GM18907 (cell line): ENCODE data around the gene RABL6.
"Not testable (repeated sequence)": the region's sequence is repeated elsewhere in the genome, so short reads cannot be mapped to it uniquely, and the experiment has no call there.

Source experiments
- ATAC-seq: cut with Tn5 transposase; IDR thresholded peaks from one replicate; pipeline ENCODE4 v1.9.1; 2021; ENCODE audit warnings: mild to moderate bottlenecking, moderate library complexity; ENCODE audit not compliant: unreplicated experiment

RABL6 gene

DNA sequence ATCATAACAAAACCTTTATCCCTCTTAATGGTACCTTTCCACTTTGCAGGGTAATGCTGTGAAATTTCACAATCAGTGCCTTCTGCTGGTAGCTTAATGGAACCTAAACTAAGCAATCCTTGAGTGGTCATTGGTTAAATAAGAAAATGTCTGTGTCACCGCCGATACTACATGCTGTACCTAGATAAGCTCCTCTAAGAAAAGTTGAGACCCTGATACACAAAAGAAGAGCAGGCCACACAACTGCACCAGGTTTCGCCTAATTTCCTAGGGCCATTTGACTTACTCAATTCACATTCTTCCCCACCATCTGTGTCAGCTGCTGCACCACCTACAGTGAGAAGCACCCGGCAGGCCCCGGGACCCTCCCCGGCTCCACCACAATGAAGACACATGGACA, 67.4 kb downstream of the RABL6 start:
- no peak for ATAC-seq

- ATAC-seq = no peak
Measured at GRCh38 chr9:136876476-136876875, 68.7 kb downstream of the RABL6 start.

DNA sequence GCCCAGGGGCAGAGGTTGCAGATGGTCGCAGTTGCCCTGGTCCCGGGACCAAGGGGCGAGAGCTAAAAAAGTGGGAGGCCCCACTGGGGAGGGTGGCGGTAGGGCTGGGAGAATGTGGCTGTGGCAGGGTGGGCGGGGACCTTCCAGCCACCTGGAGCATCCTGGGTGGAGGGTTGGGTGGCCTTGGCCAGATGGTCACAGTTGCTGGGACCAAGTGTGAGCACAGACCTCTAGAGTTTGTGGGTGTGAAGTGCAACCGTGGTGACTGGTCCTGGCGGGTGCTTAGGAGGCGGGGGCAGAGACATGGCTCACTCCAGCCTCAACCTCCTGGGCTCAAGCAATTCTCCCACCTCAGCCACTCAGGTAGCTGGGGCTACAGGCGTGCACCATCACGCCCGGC, 72.9 kb downstream of the RABL6 start:
- no peak for ATAC-seq

DNA sequence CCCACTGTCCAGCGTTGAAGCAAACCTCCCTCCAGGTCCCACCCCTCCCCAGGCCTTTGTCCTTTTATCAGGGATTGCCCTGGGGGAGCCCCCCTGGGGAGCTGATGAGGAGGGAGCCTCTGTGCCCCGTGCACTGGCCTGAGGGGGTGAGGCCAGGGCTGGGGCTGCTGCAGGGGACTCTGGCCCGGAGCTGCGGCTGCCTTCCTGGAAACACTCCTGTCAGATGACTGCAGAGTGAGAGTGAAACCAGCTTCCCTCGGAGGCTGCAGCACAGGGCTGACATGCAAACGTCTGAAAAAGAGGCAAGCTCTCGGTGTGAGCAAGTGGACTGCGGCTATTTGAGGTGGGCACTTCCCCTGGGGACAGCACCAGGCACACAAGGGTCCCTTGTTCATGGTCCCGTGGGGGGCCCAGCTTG, 74.0 kb downstream of the RABL6 start:
- no peak for ATAC-seq

DNA sequence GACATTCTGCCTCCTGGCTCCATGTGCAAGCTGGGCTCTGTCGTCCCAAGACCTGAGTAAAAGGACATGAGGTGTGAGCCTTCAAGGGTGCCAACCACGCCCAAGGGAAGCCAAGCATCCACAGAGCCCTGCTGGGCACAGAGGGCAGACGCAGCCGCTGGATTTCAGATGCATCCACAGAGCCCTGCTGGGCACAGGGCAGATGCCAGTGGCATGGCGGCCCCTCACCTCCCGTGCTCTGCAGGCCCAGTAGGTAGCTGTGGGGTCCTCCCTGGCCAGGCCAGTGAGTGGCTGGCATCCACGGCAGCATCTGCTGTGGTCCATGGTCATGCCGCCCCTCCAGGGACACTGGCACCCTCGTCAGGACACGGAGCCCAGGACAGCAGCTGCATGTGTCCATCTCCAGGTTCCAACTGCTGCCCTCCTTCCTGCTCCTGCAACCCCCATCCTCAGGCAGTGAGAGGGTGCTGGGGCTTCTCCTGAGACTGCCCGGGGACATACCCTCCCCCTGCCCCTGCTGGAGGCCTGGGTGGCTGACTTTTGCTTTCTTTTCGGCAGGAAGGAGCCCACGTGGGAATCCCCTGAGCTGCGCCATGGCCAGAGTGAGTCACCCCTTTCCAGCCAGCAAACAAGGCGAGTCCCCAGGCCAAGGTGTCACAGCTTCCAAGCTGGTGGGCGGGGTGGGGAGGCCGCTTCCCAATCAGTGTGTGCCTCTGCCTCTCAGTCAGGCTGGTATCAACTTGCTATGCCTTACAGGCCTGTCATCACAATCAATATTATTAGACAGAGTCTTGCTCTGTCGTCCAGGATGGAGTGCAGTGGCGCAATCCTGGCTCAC, 74.6 kb downstream of the RABL6 start:
- no peak for ATAC-seq

DNA sequence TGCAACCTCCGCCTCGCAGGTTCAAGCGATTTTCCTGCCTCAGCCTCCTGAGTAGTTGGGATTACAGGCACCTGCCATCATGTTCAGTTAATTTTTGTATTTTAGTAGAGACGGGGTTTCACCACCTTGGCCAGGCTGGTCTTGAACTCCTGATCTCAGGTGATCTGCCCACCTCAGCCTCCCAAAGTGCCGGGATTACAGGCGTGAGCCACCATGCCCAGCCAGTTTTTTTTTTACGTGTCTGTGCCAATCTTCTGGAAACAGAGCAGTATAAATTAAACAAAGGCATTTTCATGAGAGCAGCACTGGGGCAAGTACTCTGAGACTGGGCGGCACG, 75.2 kb downstream of the RABL6 start:
- not testable (repeated sequence) for ATAC-seq

DNA sequence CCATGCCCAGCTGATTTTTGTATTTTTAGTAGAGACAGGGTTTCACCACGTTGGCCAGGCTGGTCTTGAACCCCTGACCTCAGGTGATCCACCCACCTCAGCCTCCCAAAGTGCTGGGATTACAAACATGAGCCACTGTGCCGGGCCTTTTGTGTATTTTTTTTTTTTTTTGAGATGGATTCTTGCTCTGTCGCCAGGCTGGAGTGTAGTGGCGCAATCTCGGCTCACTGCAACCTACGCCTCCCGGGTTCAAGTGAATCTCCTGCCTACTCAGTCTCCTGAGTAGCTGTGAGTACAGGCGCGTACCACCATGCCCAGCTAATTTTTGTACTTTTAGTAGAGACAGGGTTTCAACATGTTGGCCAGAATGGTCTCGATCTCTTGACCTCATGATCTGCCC, 75.9 kb downstream of the RABL6 start:
- ATAC-seq = not testable (repeated sequence)

GRCh38 chr9:136885950-136886578, 78.3 kb downstream of the RABL6 start, which contains the start of gene TRAF2:
TRAF2 (plus strand) TSS chr9:136886516; CDS start chr9:136898741, 12,225 bp downstream.
- peak; percentile 77 for ATAC-seq

GRCh38 chr9:136886610-136887597, 79.2 kb downstream of the RABL6 start:
- ATAC-seq = peak; percentile 28

DNA sequence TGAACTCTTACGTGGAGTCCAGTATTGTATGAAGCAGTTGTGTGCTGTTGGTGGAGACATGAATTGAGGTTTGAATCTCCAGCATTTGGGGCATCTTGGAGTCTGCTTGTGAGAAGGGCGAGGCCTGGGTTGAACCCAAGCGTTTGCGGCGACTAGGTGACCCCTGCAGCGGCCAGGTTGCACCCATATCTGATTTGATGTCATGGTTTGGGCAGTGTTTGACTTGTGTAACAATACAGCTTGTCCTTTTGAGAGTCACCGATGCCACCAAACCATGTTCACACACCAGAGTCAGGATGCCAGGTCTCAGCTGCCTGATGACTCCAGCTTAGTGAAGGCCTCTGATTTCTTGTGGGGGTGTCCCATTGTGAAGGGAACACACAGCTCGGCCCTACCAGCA, 80.7 kb downstream of the RABL6 start:
- ATAC-seq = no peak

GRCh38 chr9:136889858-136890257, 82.1 kb downstream of the RABL6 start:
- ATAC-seq = no peak

DNA sequence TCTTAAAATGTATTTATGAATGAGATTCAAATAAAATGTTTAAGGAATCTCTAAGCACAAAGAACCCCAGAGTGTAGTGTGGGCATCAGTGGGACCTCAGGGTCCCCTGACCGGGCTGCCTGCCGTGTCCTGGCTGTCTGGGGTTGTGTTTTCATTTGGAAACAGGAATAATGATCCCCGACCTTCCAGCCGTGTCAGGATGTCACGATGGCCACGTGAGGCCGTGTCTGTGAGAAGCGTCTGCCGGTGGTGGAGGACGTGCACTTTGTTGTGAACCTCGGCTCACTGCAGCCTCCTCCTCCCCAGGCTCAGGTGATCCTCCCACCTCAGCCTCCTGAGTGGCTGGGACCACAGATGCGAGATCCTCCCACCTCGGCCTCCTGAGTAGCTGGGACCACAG, 82.9 kb downstream of the RABL6 start:
- no peak for ATAC-seq
